Measurements from ENCODE around the gene UGT2A2.

UGT2A2 gene

DNA sequence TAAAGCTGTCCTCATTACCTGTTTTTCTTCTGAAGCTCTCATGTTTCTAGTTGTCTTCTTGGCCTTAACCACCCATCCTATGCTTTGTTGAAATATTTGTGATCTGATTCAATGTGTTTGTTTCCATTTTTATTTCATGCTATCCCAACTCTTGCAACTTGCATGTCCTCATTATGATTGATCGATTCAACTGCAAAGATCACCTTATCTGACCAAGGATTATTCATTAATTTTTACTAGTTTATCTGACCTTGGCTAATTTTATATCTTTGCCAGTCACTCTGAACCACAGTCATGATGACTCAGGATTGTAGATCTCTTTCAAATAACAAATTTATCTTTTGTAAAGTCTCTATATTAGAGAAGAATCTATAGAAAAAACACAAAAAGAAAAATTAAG is 70.7 kb downstream of the UGT2A2 start:
- no peak for DNase-seq

DNA sequence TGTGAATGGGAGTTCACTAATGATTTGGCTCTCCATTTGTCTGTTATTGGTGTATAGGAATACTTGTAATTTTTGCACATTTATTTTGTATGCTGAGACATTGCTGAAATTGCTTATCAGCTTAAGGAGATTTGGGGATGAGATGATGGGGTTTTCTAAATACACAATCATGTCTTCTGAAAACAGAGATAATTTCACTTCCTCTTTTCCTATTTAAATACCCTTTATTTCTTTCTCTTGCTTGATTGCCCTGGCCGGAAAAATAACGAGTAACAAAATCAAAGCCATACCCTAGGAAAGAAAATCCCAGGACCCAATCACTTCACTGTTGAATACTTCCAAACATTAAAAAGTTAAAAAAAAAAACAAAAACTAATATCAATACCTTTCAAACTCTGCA is 76.0 kb downstream of the UGT2A2 start:
- no peak for DNase-seq

DNA sequence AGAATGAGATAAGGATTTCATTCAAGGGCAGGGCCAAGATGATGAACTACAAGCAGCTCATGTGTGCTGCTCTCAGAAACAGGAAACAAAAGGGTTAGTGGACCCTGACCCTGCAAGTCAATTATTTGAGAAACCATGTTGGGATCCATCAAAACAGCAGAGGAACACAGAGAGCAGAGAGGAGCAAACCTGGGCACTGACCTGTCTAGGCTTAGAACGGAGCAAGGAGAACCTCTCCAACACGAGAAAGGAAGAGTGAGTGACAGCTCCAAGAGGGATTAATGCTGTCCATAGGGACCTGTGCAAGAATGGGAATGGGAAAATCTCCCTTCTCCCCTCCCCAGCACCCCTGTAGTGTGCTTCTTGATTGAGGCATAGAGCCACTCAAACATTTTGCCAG is 89.8 kb downstream of the UGT2A2 start:
- DNase-seq, result no peak

DNA sequence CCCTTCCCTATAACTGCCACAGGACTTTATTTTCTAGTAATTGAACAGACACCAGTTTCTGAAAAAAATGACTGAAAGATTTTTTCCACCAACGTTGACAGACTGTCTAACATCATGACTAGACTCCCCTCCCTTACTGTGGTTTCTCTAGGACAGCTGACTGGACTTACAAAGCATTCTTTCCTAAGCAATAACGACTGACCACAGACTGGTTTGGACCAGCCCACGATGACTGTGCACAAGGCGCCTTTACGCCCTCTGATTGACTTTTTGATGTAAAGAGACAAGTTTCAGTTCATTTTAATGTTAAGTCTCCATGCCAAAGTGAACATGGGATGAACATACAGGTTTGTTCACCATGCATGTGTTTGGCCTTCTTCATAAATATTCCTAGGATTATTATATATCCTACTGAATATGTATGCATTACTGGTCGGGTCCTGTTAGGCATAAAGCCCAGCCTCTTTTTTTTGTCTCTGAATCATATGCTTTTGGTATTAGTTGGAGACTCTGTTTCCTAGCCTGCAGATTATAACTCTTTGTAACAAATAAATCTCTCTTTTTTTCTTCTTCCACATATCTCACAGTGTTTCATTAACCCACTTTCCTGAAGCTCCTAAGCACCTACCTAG is 93.2 kb downstream of the UGT2A2 start:
- no peak for DNase-seq
